BLaER1 (cell line): ENCODE results near the gene CRACR2A.

Experiments
- H3K27ac ChIP-seq: shearing (Covaris generic); formaldehyde crosslinking; 2 replicates; pipeline ENCODE4 v1.8.1; 2022
- H3K27me3 ChIP-seq: shearing (Covaris generic); formaldehyde crosslinking; 2 replicates; pipeline ENCODE4 v1.8.1; 2022
- H3K36me3 ChIP-seq: shearing (Covaris generic); formaldehyde crosslinking; 2 replicates; pipeline ENCODE4 v1.8.1; 2022
- H3K4me1 ChIP-seq: shearing (Covaris generic); formaldehyde crosslinking; 2 replicates; pipeline ENCODE4 v1.8.1; 2022
- H3K4me2 ChIP-seq: shearing (Covaris generic); formaldehyde crosslinking; 2 replicates; pipeline ENCODE4 v1.8.1; 2022
- H3K4me3 ChIP-seq: shearing (Covaris generic); formaldehyde crosslinking; 2 replicates; pipeline ENCODE4 v1.8.1; 2022
- H3K9ac ChIP-seq: shearing (Covaris generic); formaldehyde crosslinking; 2 replicates; pipeline ENCODE4 v1.8.1; 2022
- H3K9me3 ChIP-seq: shearing (Covaris generic); formaldehyde crosslinking; 2 replicates; pipeline ENCODE4 v1.8.1; 2022
- H4K20me1 ChIP-seq: shearing (Covaris generic); formaldehyde crosslinking; 2 replicates; pipeline ENCODE4 v1.8.1; 2022
- Cebpa-rat ChIP-seq: shearing (Covaris generic); IDR thresholded peaks from 2 replicates; pipeline ENCODE4 v1.8.1; 2022

The CRACR2A gene

DNA sequence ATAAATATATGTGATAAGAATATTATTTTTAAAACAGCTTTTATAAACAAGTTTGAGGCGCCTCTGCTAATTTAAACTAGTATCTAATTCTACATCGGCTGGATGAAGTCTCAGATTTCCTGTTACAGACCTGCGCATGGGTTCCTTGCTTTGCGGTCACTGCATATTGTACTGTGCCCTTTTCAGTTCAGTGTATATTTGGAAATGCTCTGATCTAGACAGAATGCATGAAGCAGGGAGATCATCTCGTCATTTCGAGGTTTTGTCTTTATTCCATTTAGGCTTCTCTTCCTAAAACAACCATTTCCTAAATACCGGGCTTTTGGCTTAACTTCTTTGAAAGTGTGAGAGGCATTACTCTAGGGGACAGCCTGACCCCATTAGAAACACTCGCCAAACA, 25.6 kb downstream of the CRACR2A start:
- Histone ChIP-seq H3K9me3 (no peaks in the 10 kb centered on the region), H4K20me1 (peaks cover 41% of the 10 kb centered on the region), H3K4me2 (peak overlapping the region; percentile 96), H3K36me3 (peaks cover 41% of the 10 kb centered on the region), H3K27ac (peak overlapping the region; percentile 91), H3K9ac (peak overlapping the region; percentile 72), H3K4me1 (peaks cover 90% of the 10 kb centered on the region), H3K27me3 (no peaks in the 10 kb centered on the region), H3K4me3 (peak overlapping the region; percentile 33)
- TF ChIP-seq Cebpa-rat: no peak

- Histone ChIP-seq H3K4me3 (peak overlapping the region; percentile 33; the same call in 1 of the 2 replicates), H3K9ac (peak overlapping the region; percentile 72; the same call in 1 of the 2 replicates), H3K36me3 (peaks cover 41% of the 10 kb centered on the region), H3K9me3 (no peaks in the 10 kb centered on the region), H4K20me1 (peaks cover 32% of the 10 kb centered on the region), H3K4me1 (peaks cover 87% of the 10 kb centered on the region), H3K27me3 (no peaks in the 10 kb centered on the region), H3K4me2 (peak overlapping the region; percentile 96), H3K27ac (peak overlapping the region; percentile 91)
- no peak for TF ChIP-seq Cebpa-rat
These were observed 26.5 kb downstream of the CRACR2A start for GRCh38 chr12:3726456-3726855.

DNA sequence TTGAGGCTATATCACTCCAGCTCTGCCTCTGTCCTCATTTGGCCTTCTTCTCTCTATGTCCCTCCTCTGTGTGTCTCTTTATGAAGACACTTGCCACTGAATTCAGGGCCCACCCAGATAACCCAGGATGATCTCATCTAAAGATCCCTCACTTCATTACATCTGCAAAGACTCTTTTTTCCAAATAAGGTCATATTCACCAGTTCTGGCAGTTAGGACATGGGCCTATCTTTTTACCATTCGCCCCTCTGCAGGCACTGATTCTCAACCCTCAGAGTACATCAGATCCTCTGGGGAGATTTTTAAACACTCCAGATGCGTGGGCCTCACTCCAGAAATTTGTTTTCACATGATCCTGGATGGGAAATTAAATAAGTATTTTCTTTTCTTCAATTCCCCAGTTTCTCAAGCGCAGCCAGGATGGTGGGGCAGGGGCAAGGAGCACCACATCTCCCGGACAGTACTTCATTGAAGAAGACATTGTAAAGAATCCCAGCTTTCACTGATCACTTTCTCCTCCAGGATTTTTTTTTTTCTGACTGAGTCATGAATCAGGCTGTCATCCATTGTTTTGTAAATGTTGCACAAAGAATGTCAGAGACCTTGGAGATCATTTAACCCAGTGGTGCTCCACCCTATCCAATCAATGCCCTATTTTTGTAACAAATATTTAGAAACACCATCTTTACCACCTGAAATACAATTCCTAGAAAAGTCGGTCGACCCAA, 27.4 kb downstream of the CRACR2A start:
- Histone ChIP-seq H3K27ac (peak overlapping the region; percentile 91), H3K4me3 (no peak overlapping the region), H3K27me3 (no peaks in the 10 kb centered on the region), H3K4me1 (peaks cover 78% of the 10 kb centered on the region), H3K4me2 (peak overlapping the region; percentile 96), H3K9me3 (no peaks in the 10 kb centered on the region), H4K20me1 (peaks cover 23% of the 10 kb centered on the region), H3K36me3 (peaks cover 40% of the 10 kb centered on the region), H3K9ac (peak overlapping the region; percentile 21; the same call in 1 of the 2 replicates)
- no peak for TF ChIP-seq Cebpa-rat

GRCh38 chr12:3723916-3724805, 28.7 kb downstream of the CRACR2A start:
- H3K36me3 ChIP-seq: peaks cover 42% of the 10 kb centered on the region
- peaks cover 9% of the 10 kb centered on the region for H4K20me1 ChIP-seq
- H3K4me3 ChIP-seq: peak overlapping the region; percentile 38
- no peaks in the 10 kb centered on the region for H3K27me3 ChIP-seq
- peak overlapping the region; percentile 96 for H3K4me2 ChIP-seq
- H3K4me1 ChIP-seq: peaks cover 64% of the 10 kb centered on the region
- peak overlapping the region; percentile 66 for H3K27ac ChIP-seq
- TF ChIP-seq Cebpa-rat: no peak
- no peaks in the 10 kb centered on the region for H3K9me3 ChIP-seq
- peak overlapping the region; percentile 49 for H3K9ac ChIP-seq

- no peak overlapping the region for H3K9ac ChIP-seq
- H3K36me3 ChIP-seq: peaks cover 60% of the 10 kb centered on the region
- H3K4me1 ChIP-seq: peaks cover 61% of the 10 kb centered on the region
- no peak overlapping the region for H3K4me3 ChIP-seq
- no peak for TF ChIP-seq Cebpa-rat
- H3K9me3 ChIP-seq: no peaks in the 10 kb centered on the region
- peaks cover 15% of the 10 kb centered on the region; the same call in 1 of the 2 replicates for H4K20me1 ChIP-seq
- H3K27ac ChIP-seq: no peak overlapping the region
- H3K4me2 ChIP-seq: no peak overlapping the region
- no peaks in the 10 kb centered on the region for H3K27me3 ChIP-seq
These were observed 30.5 kb downstream of the CRACR2A start for GRCh38 chr12:3722368-3722767.

DNA sequence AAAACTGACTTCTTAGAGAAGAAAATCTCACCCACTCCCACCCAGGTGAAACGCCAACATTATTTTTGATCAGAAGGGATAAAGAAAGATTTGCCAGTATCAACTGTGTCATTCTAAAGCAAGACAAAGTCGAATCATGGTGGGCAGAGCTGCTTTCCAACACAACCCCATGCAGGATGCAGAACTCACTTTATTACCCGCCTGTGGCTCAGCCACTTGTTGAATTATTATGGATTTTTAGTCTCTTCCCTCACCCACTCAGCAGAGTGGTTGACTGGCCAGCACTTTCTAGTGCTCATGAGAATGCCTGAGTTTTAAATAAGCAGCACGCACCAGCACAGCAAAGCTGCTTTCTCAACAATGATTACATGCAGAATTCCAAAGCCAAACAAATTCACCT, 32.1 kb downstream of the CRACR2A start:
- H3K27ac ChIP-seq: no peak overlapping the region
- TF ChIP-seq Cebpa-rat: no peak
- no peak overlapping the region for H3K4me2 ChIP-seq
- no peaks in the 10 kb centered on the region for H3K9me3 ChIP-seq
- H3K36me3 ChIP-seq: peaks cover 66% of the 10 kb centered on the region
- H3K27me3 ChIP-seq: no peaks in the 10 kb centered on the region
- H3K9ac ChIP-seq: no peak overlapping the region
- H4K20me1 ChIP-seq: peaks cover 22% of the 10 kb centered on the region; the same call in 1 of the 2 replicates
- no peak overlapping the region for H3K4me3 ChIP-seq
- peaks cover 45% of the 10 kb centered on the region for H3K4me1 ChIP-seq

- Histone ChIP-seq H3K4me1 (peaks cover 23% of the 10 kb centered on the region), H4K20me1 (peaks cover 47% of the 10 kb centered on the region), H3K4me3 (no peak overlapping the region), H3K9ac (no peak overlapping the region), H3K4me2 (peak overlapping the region; percentile 29; the same call in 1 of the 2 replicates), H3K27me3 (no peaks in the 10 kb centered on the region), H3K36me3 (peaks cover 70% of the 10 kb centered on the region), H3K27ac (no peak overlapping the region), H3K9me3 (no peaks in the 10 kb centered on the region)
- no peak for TF ChIP-seq Cebpa-rat
These were observed 34.8 kb downstream of the CRACR2A start for GRCh38 chr12:3718100-3718499.

DNA sequence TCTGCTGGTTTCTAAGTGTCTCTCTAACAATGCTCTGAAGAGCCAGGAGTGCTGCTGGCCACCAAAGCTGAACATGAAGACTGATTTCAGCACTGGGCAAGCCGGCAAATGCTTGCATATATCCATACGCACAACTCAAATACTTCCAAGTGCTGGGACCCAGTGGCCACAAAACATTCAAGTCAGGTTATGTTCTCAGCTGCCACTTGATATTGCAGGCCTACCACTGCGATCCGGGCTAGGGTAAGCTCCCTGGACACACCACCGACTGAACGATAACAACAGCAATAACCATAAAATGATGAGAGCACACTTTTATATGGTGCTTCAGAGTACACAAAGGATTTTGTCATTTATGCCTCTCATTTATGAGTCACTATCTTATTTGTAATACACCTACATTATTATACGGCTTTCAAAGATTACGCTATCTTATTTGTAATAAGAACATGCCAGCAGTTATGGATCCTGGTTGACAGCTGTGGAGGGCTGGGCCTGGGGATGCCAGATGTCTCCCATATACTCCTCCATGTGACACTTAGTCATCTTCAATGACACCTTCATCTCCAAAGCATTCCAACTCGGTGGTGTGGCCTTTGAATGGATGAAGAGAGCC, 35.5 kb downstream of the CRACR2A start:
- H3K4me2 ChIP-seq: no peak overlapping the region
- H3K27me3 ChIP-seq: no peaks in the 10 kb centered on the region
- H3K4me1 ChIP-seq: peaks cover 17% of the 10 kb centered on the region
- H4K20me1 ChIP-seq: peaks cover 54% of the 10 kb centered on the region
- H3K9me3 ChIP-seq: no peaks in the 10 kb centered on the region
- H3K4me3 ChIP-seq: no peak overlapping the region
- no peak for TF ChIP-seq Cebpa-rat
- H3K36me3 ChIP-seq: peaks cover 70% of the 10 kb centered on the region
- no peak overlapping the region for H3K27ac ChIP-seq
- no peak overlapping the region for H3K9ac ChIP-seq

DNA sequence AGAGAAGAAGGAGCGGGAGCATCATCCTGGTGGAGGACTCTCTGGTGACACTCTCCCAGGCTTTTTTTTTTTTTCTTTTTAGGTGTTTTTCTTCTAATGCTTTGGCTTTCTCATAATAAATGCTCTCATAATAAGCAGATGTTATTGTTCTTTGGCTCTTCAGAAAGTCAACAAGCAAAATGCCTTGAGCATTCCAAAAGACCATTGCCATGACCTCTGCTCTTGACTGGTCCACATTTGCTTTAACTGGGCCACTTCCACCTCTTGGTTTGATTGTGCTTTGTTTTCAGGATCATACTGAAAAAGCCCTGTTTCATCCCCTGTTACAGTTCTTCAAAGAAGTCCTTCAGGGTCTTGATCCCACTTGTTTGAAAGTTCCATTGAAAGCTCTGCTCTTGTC, 36.9 kb downstream of the CRACR2A start:
- no peak overlapping the region for H3K27ac ChIP-seq
- H3K9ac ChIP-seq: no peak overlapping the region
- H3K4me1 ChIP-seq: peaks cover 17% of the 10 kb centered on the region
- peaks cover 55% of the 10 kb centered on the region for H4K20me1 ChIP-seq
- no peaks in the 10 kb centered on the region for H3K9me3 ChIP-seq
- no peaks in the 10 kb centered on the region for H3K27me3 ChIP-seq
- H3K4me3 ChIP-seq: no peak overlapping the region
- TF ChIP-seq Cebpa-rat: no peak
- peaks cover 71% of the 10 kb centered on the region for H3K36me3 ChIP-seq
- H3K4me2 ChIP-seq: no peak overlapping the region
